Mesenchymal stem cell (in vitro differentiated cells and primary cell): Measurements from ENCODE around the gene STK17A.
"Not testable (repeated sequence)": the region's sequence is repeated elsewhere in the genome, so short reads cannot be mapped to it uniquely, and the experiment has no call there.

Experiments
- DNase-seq: peaks from one replicate; pipeline ENCODE4 v3.0.0-alpha.2; 2013
- H2AFZ ChIP-seq: one replicate; pipeline ENCODE4 v1.6.1; 2013; ENCODE audit warnings: low read depth, mild to moderate bottlenecking, control low read depth, inconsistent platforms, low read length, moderate library complexity
- H2AK5ac ChIP-seq: 2 replicates; pipeline ENCODE4 v1.6.1; 2013; ENCODE audit warnings: low read length, moderate library complexity, mild to moderate bottlenecking, inconsistent platforms; ENCODE audit not compliant: severe bottlenecking
- H2BK120ac ChIP-seq: one replicate; pipeline ENCODE4 v1.6.1; 2013; ENCODE audit warnings: low read depth, mild to moderate bottlenecking, inconsistent platforms, low read length, moderate library complexity
- H2BK12ac ChIP-seq, 2 experiments: one replicate each; pipeline ENCODE4 v1.6.1; 2013; ENCODE audit warnings: inconsistent platforms in 2 of 2, low read length in 2 of 2, mild to moderate bottlenecking in 2 of 2, moderate library complexity in 2 of 2, control low read depth in 1 of 2
- H2BK15ac ChIP-seq: one replicate; pipeline ENCODE4 v1.6.1; 2013; ENCODE audit warnings: mild to moderate bottlenecking, low read depth, inconsistent platforms; ENCODE audit not compliant: poor library complexity, severe bottlenecking
- H2BK5ac ChIP-seq: 2 replicates; pipeline ENCODE4 v1.6.1; 2013; ENCODE audit warnings: low read depth, mild to moderate bottlenecking, low read length, control low read depth, inconsistent platforms; ENCODE audit not compliant: poor library complexity, severe bottlenecking
- H3K14ac ChIP-seq, 2 experiments: one replicate each; pipeline ENCODE4 v1.6.1; 2013; ENCODE audit warnings: inconsistent platforms in 2 of 2, low read length in 2 of 2, control low read depth in 1 of 2, mild to moderate bottlenecking in 1 of 2, moderate library complexity in 1 of 2
- H3K18ac ChIP-seq, 2 experiments: one replicate each; pipeline ENCODE4 v1.6.1; 2013; ENCODE audit warnings: inconsistent platforms in 2 of 2, low read length in 2 of 2, control low read depth in 1 of 2, low read depth in 1 of 2, mild to moderate bottlenecking in 1 of 2
- H3K23ac ChIP-seq, 2 experiments: one replicate each; pipeline ENCODE4 v1.6.1; 2013; ENCODE audit warnings: inconsistent platforms in 2 of 2, low read length in 2 of 2, mild to moderate bottlenecking in 2 of 2, moderate library complexity in 2 of 2, control low read depth in 1 of 2
- H3K27ac ChIP-seq: 2 replicates; pipeline ENCODE4 v1.5.1; 2013; ENCODE audit warnings: mild to moderate bottlenecking, moderate library complexity, low read length, control low read depth, inconsistent platforms; ENCODE audit not compliant: poor library complexity, severe bottlenecking
- H3K27me3 ChIP-seq, 2 experiments: 2 replicates each; pipeline versions ENCODE4 v1.6.1 to v1.7.0; 2013; ENCODE audit warnings: low read length in 2 of 2, mild to moderate bottlenecking in 2 of 2, moderate library complexity in 2 of 2, control low read depth in 1 of 2, inconsistent platforms in 1 of 2; ENCODE audit not compliant: control insufficient read depth in 1 of 2, insufficient read depth in 1 of 2
- H3K36me3 ChIP-seq, 2 experiments: 2 replicates each; pipeline versions ENCODE4 v1.6.1 to v1.7.0; 2013; ENCODE audit warnings: low read length in 2 of 2, control low read depth in 1 of 2, inconsistent platforms in 1 of 2, low read depth in 1 of 2, mild to moderate bottlenecking in 1 of 2; ENCODE audit not compliant: insufficient read depth in 2 of 2, control insufficient read depth in 1 of 2
- H3K4ac ChIP-seq, 2 experiments: one replicate each; pipeline ENCODE4 v1.6.1; 2013; ENCODE audit warnings: inconsistent platforms in 2 of 2, low read length in 2 of 2, mild to moderate bottlenecking in 2 of 2, moderate library complexity in 2 of 2, control low read depth in 1 of 2, low read depth in 1 of 2
- H3K4me1 ChIP-seq: 2 replicates; pipeline ENCODE4 v1.6.1; 2013; ENCODE audit warnings: low read depth, low read length, control low read depth; ENCODE audit not compliant: control insufficient read depth, insufficient read depth
- H3K4me2 ChIP-seq: 2 replicates; pipeline ENCODE4 v1.6.1; 2013; ENCODE audit warnings: low read length, mild to moderate bottlenecking, inconsistent platforms; ENCODE audit not compliant: poor library complexity, severe bottlenecking
- H3K4me3 ChIP-seq, 2 experiments: 2 replicates each; pipeline versions ENCODE4 v1.5.1 to v1.7.0; 2013; ENCODE audit warnings: low read length in 2 of 2, mild to moderate bottlenecking in 2 of 2, control low read depth in 1 of 2, low read depth in 1 of 2; ENCODE audit not compliant: insufficient read depth in 1 of 2
- H3K79me1 ChIP-seq: replicated peaks from 2 replicates; pipeline ENCODE4 v1.6.1; 2013; ENCODE audit warnings: mild to moderate bottlenecking, control low read depth, low read length, inconsistent platforms; ENCODE audit not compliant: poor library complexity, severe bottlenecking
- H3K9ac ChIP-seq: 2 replicates; pipeline ENCODE4 v1.7.0; 2013; ENCODE audit warnings: mild to moderate bottlenecking, low read length, moderate library complexity
- H3K9me3 ChIP-seq: 2 replicates; pipeline ENCODE4 v1.7.0; 2013; ENCODE audit warnings: mild to moderate bottlenecking, low read length; ENCODE audit not compliant: control insufficient read depth
- H4K8ac ChIP-seq: one replicate; pipeline ENCODE4 v1.6.1; 2013; ENCODE audit warnings: inconsistent platforms, mild to moderate bottlenecking, low read length, moderate library complexity
- H4K91ac ChIP-seq: one replicate; pipeline ENCODE4 v1.6.1; 2013; ENCODE audit warnings: mild to moderate bottlenecking, low read length, inconsistent platforms
- WGBS: methylation state at CpG from one replicate; pipeline ENCODE4 v1.1.7; 2013; ENCODE audit warnings: mixed read lengths; 5-methylcytosine and 5-hydroxymethylcytosine counted together

STK17A gene

DNA sequence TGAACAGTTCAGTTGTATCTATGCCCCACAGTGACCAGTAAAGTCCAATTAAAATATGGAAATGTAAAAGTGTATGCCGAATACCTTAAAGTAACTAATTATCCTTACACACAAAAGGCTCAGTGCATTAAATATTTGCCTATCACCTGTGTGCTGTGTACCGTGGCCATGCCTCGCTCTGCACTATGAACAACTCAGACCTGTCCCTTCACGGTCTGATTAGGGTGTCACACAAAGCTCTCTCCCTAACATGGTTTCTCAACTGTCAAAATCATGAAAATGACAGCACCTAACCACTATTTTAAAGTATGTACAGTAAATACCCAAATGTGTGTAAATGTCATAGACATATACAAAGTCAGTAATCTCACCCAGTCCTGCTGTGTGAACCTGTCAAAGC lies 43.1 kb downstream of the STK17A start:
- no peak overlapping the region for H3K4ac ChIP-seq

DNA sequence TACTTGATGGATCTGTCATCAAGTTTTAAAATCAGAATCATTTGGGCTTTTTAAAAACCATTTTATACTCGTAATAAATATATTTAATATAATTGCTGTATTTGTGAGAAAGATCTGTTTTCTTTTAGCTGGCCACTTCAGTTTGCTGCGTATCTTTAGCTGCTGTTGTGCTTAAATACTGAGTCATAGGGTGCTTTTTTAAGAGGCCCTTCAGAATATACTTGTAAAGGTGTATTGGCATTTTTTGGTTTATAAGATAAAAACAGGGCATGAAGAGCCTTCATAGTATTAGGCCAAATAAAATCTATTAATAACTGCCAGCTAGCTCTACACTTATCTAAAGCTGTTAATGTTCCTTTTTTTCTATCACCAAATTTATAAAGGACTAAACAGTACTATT lies 43.8 kb downstream of the STK17A start:
- Histone ChIP-seq H3K18ac (no peak overlapping the region), H3K14ac (no peak overlapping the region)

More for the DNA sequence above, 43.1 kb downstream of the STK17A start:
- Histone ChIP-seq H3K9ac (no peak overlapping the region), H3K9me3 (no peaks in the 10 kb centered on the region), H3K4me2 (no peak overlapping the region), H2BK15ac (no peak overlapping the region), H2BK120ac (no peak overlapping the region), H4K91ac (no peak overlapping the region), H3K4me1 (peaks cover 1% of the 10 kb centered on the region), H2AFZ (no peak overlapping the region), H3K14ac (no peak overlapping the region), H2AK5ac (no peak overlapping the region), H3K4me3 (no peak overlapping the region), H3K36me3 (peaks cover 8 to 85% of the 10 kb centered on the region in 2 experiments), H3K27ac (no peak overlapping the region), H3K27me3 (no peaks in the 10 kb centered on the region), H3K18ac (no peak overlapping the region), H3K23ac (no peak overlapping the region), H4K8ac (no peak overlapping the region), H2BK12ac (no peak overlapping the region), H2BK5ac (no peak overlapping the region), H3K79me1 (peaks cover 15% of the 10 kb centered on the region)
- WGBS = 100% methylated on average over 4 of the region's 4 CpGs
- DNase-seq = no peak

DNA sequence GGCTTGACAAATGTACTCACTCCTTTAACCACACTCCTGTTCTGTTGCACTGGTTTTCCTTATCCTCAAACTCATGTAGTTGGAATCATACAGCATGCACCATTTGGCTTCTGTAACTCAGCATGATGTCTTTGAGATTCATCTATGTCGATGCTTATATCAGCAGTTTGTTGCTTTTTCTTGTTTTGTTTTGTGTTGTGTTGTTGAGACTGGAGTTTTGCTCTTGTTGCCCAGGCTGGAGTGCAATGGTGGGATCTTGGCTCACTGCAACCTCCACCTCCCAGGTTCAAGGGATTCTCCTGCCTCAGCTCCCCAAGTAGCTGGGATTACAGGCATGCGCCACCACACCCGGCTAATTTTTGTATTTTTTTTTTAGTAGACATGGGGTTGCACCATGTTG lies 44.9 kb downstream of the STK17A start:
- not testable (repeated sequence) for H3K4me3 ChIP-seq
- WGBS = 96% methylated on average over 3 of the region's 3 CpGs

More for the DNA sequence above, 43.8 kb downstream of the STK17A start:
- no peak for DNase-seq
- Histone ChIP-seq H2BK120ac (no peak overlapping the region), H3K9me3 (no peaks in the 10 kb centered on the region), H4K8ac (no peak overlapping the region), H3K79me1 (peaks cover 11% of the 10 kb centered on the region), H2AK5ac (no peak overlapping the region), H2BK15ac (no peak overlapping the region), H3K4me3 (no peak overlapping the region), H3K27me3 (no peaks in the 10 kb centered on the region), H2BK12ac (no peak overlapping the region), H3K36me3 (peaks cover 5 to 83% of the 10 kb centered on the region in 2 experiments), H3K4ac (no peak overlapping the region), H2BK5ac (no peak overlapping the region), H3K27ac (no peak overlapping the region), H3K9ac (no peak overlapping the region), H3K23ac (no peak overlapping the region), H4K91ac (no peak overlapping the region), H3K4me1 (no peaks in the 10 kb centered on the region), H3K4me2 (no peak overlapping the region), H2AFZ (no peak overlapping the region)
- WGBS = 95% methylated on average over 1 of the region's 2 CpGs

DNA sequence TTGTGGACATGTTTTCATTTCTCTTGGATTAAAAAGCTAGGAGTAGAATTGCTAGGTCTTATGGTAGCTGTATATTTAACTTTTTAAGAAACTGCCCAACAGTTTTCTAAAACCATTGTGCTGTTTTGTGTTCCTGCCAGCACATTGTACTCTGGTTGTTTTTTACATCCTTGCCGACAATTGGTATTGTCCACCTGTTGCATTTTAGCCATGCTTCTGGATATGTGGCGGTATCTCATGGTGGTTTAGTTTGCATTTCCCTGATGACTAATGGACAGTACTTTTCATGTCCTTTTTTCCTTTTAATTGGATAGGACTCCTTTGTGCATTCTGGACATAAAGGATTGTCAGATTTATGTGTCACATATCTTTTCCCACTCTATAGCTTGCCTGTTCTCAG lies 45.5 kb downstream of the STK17A start:
- Histone ChIP-seq H3K9ac (no peak overlapping the region), H4K91ac (no peak overlapping the region), H3K4me1 (no peaks in the 10 kb centered on the region), H2BK120ac (no peak overlapping the region), H3K18ac (no peak overlapping the region), H3K4me3 (no peak overlapping the region), H4K8ac (no peak overlapping the region), H2BK12ac (no peak overlapping the region), H3K27me3 (no peaks in the 10 kb centered on the region), H3K9me3 (no peaks in the 10 kb centered on the region), H2BK15ac (no peak overlapping the region), H3K79me1 (peaks cover 15% of the 10 kb centered on the region), H3K4me2 (no peak overlapping the region), H2AK5ac (no peak overlapping the region), H2BK5ac (no peak overlapping the region), H3K14ac (no peak overlapping the region), H3K27ac (no peak overlapping the region), H3K36me3 (peaks cover 5 to 95% of the 10 kb centered on the region in 2 experiments), H2AFZ (no peak overlapping the region), H3K23ac (no peak overlapping the region), H3K4ac (no peak overlapping the region)
- DNase-seq = no peak
- WGBS = 94% methylated on average over 2 of the region's 2 CpGs

More for the DNA sequence above, 44.9 kb downstream of the STK17A start:
- H3K9me3 ChIP-seq, H2BK12ac ChIP-seq, H4K91ac ChIP-seq, H2BK15ac ChIP-seq, H3K14ac ChIP-seq, H3K4me1 ChIP-seq, H3K18ac ChIP-seq, H2AFZ ChIP-seq, DNase-seq, H3K4ac ChIP-seq, H3K4me2 ChIP-seq, H3K27ac ChIP-seq, H3K9ac ChIP-seq, H3K27me3 ChIP-seq, H4K8ac ChIP-seq, H2AK5ac ChIP-seq, H2BK120ac ChIP-seq, H3K23ac ChIP-seq, H2BK5ac ChIP-seq: not testable (repeated sequence)
- peaks cover 14% of the 10 kb centered on the region for H3K79me1 ChIP-seq
- H3K36me3 ChIP-seq = peaks cover 5 to 89% of the 10 kb centered on the region in 2 experiments
